H4 (cell line): ENCODE results near the gene HS3ST5. TPM values are rescaled to one million over a fixed set of nuclear protein-coding genes. Genes with fewer than 3 reads are reported as not detected.
"Not testable (repeated sequence)": the region's sequence is repeated elsewhere in the genome, so short reads cannot be mapped to it uniquely, and the experiment has no call there.

ENCODE experiments used
- DNase-seq: peaks from one replicate; pipeline ENCODE4 v3.0.0-alpha.2; 2015; ENCODE audit warnings: low spot score
- total RNA-seq: library from RNA; depleted of rRNA; stranded (reverse); fragments of >200 nt; shearing (Covaris generic); gene quantifications from 2 replicates; pipeline ENCODE4 v1.2.3, GENCODE V29; 2014

HS3ST5 gene
- total RNA-seq, 1 experiment from 2014 or later = not detected

DNA sequence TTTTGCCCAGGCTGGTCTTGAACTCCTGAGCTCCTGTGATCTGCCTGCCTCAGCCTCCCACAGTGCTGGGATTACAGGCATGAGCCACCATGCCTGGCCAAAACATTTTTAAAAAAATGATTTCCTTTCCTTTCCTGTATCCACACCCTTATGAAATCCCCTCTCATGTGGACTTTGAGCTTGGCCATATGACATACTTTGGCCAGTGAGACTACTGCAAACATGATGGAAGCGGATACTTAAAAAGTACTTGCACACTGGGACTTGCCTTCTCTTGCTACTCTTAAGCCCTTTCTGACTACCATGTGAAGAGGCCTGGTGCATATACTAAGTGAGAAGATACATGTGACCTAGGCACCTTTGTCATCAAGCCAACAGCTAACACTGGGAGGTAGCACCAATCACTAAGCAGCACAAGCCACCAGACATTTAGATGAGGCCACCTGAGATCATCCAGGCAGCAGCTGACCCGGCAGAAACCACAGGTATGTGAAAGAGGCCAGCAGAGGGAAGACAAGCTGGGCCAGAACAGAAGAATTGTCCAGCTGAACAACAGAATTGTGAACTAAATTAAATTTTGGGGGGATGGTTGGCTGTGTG lies 293.4 kb downstream of the HS3ST5 start:
- DNase-seq = no peak

DNA sequence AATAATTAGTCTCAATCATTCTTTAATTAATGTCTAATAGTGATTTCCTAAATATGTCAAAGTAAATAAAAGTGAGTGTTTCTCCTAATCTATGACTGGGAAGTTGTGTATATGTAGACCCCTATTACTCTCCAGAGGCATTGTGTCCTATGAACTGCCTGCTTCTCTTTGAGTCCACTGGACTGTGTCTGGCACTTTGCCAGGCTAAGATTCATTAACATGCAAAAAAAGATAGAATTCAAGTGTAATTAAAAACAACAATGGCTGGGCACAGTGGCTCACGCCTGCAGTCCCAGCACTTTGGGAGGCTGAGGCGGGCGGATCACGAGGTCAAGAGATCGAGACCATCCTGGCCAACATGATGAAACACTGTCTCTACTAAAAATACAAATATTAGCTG lies 298.3 kb downstream of the HS3ST5 start:
- not testable (repeated sequence) for DNase-seq

DNA sequence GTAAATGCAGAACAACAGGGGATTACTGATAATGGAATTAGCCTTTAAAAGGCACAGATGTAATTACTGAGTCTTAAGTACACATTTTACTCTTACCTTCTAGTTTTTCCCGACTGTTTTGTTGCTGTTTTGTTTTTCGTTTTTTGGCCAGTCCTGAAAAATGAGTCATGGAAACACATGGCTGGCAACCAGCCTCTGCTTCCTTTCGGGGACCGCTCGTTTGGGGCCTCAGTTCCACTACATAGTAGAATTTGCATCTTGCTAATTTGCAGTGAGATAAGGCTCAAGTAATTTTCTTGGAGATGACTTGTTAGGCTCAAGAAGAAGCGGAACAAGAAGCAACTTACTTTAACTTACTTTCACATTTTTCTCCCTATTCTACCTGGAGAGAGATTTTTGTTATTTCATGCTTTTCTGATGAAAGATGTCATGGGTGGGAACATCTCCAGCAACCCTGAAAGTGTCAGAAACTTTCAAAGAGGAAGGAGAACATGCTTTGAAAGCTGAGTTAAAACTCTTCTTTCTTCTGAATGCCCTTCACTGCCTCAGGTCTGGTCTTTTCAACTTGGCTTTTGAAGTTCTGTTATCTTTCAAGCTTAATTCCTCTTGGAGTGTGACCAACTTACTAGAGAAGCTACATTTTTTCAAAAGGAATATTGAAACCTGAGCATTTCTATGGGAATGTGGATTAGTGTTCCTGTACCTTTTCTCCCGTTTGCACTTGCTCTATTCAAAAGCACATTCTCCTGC lies 300.4 kb downstream of the HS3ST5 start:
- no peak for DNase-seq

DNA sequence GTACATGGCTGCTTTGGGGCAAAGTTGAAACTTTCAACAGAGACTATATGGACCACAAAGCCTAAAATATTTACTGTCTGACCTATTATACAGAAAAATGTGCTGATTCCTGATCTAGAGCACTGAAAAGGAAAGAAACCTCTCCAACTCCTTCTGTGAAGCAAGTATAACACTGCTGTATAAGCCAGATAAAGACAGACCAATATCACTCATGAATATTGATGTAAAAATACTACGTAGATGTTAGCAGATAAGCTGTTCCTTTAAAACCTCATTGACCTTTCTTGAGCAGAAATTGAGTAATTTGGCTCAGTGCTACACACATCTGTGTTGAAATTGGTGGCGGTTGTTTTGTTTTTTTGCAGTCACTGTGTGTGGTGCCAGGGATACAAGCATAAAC lies 302.0 kb downstream of the HS3ST5 start:
- DNase-seq = no peak

DNA sequence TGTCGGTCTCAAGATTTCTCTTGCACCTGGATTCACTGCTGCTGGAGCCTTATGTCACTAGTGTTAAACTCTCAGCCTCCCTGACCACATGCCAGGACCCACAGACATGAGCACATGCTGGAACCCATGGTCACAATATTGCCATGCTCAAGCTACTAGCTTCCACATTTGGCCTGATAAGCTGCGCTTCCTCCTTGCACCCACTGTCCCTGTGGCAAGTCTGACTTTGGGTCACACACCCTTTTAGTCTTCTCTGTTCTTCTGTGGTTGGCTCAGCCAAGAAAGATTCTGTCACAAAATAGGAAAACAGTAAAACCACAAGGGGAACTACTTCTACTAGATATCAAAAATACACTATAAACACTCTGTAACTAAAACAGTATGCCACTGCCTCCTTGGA lies 303.0 kb downstream of the HS3ST5 start:
- no peak for DNase-seq

DNA sequence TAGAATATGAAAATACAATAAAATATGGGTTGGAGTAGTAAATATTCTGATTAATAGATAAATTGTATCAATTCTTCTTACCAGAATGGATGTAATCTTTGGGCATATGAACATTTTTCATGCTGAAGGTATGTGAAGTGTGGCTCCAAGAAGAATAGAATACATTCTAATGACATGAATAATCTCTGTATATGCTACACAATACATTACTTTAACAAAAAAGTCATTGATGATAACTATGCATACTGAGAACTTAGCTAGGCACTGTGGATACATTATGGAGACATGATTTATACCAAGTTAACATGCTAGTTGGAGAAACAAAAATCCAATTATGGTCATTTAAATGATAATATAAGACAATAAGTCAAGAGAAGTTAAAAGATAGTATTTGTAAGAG lies 309.2 kb downstream of the HS3ST5 start:
- no peak for DNase-seq

DNA sequence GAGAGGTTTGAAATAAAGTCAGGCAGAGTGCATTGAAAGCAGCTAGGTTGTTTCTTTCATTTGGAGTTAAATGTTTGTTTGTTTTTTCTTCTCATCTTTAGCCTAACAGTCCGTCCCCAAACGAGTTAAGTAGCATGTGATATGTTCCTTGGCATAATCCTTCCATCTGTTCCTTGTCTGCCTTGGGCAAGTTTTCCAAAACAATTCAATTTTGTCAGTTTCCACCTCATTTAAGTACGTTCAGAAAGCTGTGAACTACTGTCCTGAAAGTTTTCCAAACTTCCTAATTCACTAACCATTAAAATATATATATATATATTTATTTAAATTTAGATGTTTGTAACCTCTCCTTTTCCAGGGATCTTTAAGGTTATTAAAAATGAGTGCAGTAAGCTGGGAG lies 310.1 kb downstream of the HS3ST5 start:
- no peak for DNase-seq

DNA sequence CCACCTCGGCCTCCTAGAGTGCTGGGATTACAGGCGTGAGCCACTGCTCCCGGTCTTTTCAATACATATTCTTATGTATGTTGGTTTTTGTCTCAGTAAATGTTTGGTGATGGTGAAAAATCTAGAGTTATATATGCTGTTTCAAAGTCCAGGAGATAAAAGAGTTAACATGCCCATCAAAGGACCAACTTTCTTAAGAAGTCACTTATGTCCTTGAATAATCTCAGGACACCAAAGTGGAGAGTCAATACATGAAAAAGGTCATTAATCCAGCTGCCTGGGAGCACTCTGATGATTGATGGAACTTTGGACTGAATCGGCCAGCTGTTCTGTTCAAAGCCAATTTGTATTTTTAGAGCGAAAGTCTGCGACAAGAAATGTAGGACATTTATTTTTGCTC lies 312.1 kb downstream of the HS3ST5 start:
- no peak for DNase-seq

DNA sequence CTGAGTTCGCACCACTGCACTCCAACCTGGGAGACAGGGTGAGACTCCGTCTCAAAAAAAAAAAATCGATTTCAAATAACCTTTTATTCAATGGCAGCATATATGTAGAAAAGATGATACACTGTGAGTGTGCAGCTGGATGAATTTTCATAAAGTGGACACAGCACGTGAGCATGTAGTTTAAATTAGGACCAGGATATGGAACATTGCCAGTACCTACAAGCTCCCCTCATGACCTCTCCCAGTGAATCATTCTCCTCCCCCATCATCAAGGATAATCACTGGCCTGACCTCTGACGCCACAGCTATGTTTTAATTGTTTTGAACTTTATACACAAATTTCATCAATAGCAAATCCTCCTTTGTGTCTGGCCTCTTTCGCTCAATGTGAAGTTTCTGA lies 318.1 kb downstream of the HS3ST5 start:
- DNase-seq = no peak

DNA sequence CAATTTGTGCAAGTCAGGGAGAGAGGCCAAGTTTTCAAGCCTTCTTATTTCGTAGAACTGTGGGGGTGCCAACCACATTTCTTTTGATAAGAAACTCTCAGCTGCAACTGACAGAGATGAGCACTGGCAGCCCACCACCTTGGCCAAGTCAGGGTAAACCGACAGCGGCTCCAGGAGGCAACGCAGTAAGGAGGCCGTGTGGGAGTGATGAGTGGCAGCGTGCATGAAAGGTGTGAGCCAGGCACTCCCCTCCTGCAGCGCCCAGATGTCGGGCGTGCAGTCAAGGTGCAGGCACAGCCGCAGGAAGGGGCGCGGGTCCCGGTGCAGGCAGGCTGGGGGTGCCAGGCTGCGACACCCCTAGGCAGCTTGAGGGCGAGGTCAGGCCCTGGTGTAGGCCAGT lies 322.6 kb downstream of the HS3ST5 start:
- no peak for DNase-seq

DNA sequence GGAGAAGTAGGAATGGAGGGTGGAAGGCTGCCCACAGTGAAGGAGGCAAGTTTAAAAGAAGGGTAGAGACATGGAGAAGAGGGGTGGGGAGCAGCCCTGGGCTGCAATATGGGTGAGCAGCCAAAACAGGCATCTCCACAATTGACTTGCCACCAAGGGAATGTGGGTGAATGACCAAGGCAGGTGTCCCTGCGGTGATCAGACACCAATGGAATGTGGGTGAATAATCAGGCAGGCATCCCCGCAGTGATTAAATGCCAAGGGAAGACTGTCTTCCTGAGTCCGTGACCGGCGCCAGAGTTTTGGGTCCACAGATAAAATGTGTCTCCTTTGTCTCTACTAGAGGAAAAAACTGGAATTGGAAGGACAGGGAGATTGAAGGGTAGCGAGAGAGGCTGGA lies 325.7 kb downstream of the HS3ST5 start:
- DNase-seq = peak; percentile 6

DNA sequence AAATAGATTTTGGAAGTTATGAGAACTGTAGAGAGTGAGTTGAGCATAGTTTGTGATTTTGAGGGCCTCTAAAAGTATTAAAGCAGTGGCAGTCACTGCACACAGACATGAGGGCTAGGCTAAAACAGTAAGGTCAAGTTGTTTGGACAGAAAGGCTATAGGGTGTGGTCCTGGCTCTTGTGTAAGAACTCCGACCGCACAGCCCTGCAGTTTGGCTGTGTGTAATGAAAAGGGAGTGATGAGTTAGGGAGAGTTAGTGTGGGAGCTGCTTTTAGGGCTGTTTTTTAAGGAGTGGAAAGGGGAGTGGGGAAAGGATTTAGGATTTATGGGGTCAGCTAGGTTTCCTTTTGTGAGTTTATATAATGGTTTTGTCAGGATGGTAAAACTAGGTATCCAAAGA lies 328.7 kb downstream of the HS3ST5 start:
- DNase-seq = not testable (repeated sequence)

DNA sequence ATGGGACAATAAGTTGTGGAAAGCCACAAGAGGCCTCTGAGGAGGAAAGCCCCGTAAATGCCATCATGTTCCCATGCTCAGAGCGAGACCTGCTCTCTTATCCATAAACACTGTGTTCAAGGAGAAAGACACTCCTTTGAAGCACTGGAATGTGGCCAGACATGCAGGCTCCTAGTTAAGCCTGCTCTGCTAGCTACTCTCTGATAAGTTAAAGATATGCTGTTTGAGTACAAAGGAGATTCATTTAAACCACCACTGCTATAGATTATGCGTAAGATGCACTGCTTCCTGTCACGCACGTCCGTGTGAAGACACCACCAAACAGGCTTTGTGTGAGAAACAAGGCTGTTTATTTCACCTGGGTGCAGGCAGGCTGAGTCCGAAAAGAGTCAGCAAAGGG lies 331.3 kb downstream of the HS3ST5 start:
- not testable (repeated sequence) for DNase-seq

DNA sequence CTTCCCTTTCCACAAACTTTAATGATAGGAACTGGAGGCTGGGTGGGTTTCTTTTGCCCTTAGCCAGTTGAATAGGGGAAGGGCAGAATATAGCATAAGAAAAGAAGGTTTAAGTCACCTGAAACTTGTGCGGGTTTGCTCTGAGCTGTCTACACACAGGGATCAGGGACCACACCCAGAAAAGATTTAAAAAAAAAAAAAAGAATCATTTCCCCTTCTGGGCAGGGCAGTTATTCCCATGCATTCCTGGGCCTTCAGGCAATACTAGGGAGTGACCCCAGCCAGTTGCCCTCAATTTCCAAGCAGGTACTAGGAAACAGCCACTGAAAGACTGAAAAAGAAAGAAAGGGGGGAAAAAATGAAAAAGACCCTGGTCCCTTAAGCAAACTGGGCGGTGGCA lies 332.3 kb downstream of the HS3ST5 start:
- no peak for DNase-seq

DNA sequence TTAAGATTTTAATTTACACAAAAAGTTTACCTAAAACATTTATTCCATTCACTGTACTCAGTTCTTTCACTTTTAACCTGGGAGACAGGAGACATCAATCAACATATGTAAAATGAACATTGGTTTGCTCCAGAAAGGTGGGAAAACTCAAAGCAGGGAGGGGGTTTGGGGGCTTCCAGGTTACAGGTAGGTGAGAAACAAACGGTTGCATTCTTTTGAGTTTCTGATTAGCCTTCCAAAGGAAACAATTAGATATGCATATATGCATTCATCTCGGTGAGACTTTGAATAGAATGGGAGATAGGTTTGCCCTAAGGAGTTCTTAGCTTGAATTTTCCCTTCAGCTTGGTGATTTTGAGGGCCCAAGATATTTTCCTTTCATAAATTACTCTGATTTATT lies 333.6 kb downstream of the HS3ST5 start:
- DNase-seq = no peak

DNA sequence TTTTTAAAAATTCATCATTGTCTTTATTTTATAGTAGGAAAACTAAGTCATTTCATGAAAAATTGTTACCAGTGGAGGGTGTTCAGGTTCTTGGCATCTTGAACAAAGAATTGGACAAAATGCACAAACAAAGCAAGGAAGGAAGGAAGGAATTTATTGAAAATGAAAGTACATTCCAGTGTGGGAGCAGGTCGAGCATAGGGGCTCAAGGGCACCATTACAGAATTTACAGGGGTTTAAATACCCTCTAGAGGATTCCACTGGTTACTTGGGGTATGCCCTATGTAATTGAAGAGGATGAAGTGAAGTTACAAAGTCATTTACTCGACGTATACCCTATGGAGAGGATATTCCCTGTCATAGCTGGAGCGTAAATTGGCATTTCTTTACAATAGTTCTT lies 334.5 kb downstream of the HS3ST5 start:
- no peak for DNase-seq

DNA sequence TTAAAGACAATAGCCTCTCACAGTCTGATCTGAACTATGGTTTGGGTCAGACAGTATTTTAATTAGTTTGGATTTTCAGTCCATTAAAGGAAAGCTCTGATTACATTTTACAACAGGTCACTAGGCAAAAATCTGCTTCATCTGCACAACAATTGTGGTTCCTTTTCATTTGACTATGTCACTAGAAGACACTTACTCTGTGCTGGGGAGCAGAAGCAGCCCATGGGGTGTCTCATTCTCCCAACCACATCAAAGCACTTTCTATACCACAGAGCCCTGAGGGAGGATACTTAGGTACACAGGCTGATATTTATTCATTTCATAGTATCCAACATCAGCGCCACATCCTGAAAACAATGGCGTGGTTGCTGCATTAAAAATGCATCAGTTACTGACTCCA lies 335.3 kb downstream of the HS3ST5 start:
- peak; percentile 9 for DNase-seq
